ENCODE data around the gene KRTAP5-11.
"Not testable (repeated sequence)": the region's sequence is repeated elsewhere in the genome, so short reads cannot be mapped to it uniquely, and the experiment has no call there.

KRTAP5-11 gene

DNA sequence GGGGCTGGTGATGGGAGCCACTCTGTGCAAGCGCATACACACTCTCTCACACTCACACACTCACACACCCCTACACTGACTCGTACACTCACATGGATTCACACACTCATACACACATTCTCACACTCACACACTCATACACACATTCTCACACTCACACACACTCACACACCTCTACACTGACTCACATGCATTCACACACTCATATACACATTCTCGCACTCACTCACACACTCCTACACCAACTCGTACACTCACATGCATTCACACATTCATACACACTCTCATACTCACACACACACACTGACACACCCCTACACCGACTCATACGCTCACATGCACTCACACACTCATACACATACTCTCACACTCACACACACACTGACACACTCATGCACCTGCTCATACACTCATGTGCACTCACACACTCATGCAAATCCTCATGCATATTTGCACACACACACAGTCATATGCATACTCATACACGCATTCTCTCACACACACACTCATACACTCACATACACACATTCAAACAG, 5.1 kb downstream of the KRTAP5-11 start:
- H4K20me1 ChIP-seq = no peaks in the 10 kb centered on the region
- peaks cover 42% of the 10 kb centered on the region for H3K4me1 ChIP-seq
- no peak overlapping the region for H3K27ac ChIP-seq
- H3K4me2 ChIP-seq = no peak overlapping the region
- H3K27me3 ChIP-seq = no peaks in the 10 kb centered on the region
- no peaks in the 10 kb centered on the region for H3K9me3 ChIP-seq
- no peak overlapping the region for H3K4me3 ChIP-seq
- no peak overlapping the region for H3K9ac ChIP-seq
- no peak for TF ChIP-seq Cebpa-rat (IDR thresholded peaks at IDR 0.05)
- no peaks in the 10 kb centered on the region for H3K36me3 ChIP-seq

DNA sequence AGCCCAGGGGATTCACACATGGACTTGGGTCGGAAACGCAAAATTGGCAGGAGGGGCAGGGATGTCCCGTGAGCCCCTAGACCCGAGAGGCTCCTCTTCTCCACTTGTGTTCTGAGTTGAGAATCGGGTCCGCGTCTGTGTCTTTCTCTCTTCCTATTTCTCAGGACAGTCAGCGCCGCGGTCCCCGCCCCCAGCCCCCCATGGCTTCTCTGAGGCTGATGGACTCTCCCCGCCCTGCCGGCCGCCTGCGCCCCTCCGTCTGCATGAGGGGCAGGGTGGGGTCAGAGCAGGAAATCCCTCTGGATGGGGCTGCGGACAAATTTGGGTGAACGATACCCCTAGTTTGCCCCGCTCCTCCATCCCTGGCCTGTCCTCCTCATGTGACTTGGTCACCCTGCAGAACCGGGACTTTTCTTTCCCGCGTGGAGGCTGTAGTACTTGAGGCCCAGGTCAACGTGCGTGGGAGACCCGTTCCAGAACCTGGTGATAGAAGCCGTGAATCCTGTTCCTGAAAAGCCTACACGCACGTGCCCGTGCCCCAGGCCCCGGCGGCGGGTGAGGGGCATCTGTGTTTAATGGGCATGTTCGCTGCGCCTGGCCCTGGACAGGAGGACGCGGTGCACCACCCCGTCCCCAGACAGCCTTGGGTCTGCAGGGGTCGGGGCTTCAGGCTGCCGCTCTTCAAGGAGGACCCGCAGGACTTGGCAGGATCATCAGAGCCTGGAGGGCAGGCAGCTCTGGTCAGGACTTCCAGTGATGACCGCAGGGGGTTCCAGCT, 5.8 kb downstream of the KRTAP5-11 start:
- H3K4me3 ChIP-seq = not testable (repeated sequence)

DNA sequence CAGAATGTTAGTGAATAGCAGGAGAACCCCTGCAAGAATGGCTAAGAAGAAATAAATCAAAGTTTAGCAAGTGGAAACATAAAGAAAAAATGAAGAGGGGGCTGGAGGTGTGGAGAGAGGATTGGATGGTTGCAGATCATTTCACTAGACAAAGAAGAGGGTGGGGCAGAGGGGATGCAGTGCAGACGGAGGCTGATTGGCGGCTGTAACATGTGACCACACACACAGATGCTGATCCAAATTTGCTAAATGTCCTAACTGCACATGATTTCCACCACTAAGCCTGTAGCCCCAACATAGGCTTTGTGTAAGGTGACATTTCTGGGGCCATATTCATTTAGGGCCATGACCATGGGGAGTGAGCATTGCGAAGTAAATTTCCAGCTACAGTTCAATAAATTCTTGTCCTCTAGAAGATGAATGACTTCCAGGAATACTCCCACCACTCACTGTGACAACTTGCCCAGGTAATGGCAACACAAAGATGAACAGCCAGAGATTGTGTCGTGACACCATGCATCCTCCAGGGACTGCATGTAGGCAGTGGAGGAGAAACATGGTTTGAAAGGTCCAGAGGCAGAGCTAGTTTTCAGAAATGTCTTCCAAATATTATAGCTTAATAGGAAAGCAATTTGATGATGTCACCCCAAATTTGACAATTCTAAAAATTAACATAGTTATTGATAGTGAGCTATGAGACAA, 6.8 kb downstream of the KRTAP5-11 start:
- H3K9ac ChIP-seq = no peak overlapping the region
- no peaks in the 10 kb centered on the region for H3K9me3 ChIP-seq
- H3K27me3 ChIP-seq = no peaks in the 10 kb centered on the region
- no peak overlapping the region for H3K27ac ChIP-seq
- no peaks in the 10 kb centered on the region for H4K20me1 ChIP-seq
- H3K4me2 ChIP-seq = peak overlapping the region; percentile 62
- no peak for TF ChIP-seq Cebpa-rat (IDR thresholded peaks at IDR 0.05)
- no peaks in the 10 kb centered on the region for H3K36me3 ChIP-seq
- H3K4me3 ChIP-seq = no peak overlapping the region
- peaks cover 29% of the 10 kb centered on the region for H3K4me1 ChIP-seq

More for the DNA sequence above, 5.8 kb downstream of the KRTAP5-11 start:
- not testable (repeated sequence) for H3K4me2 ChIP-seq, H3K27me3 ChIP-seq, H3K9ac ChIP-seq, H3K36me3 ChIP-seq, H3K27ac ChIP-seq, H3K9me3 ChIP-seq, H4K20me1 ChIP-seq
- H3K4me1 ChIP-seq = peaks cover 35% of the 10 kb centered on the region

GRCh38 chr11:71574418-71574817, 8.3 kb downstream of the KRTAP5-11 start:
- Histone ChIP-seq H3K4me3 (no peak overlapping the region), H3K36me3 (no peaks in the 10 kb centered on the region), H3K9me3 (no peaks in the 10 kb centered on the region), H3K4me1 (peaks cover 16% of the 10 kb centered on the region), H3K4me2 (no peak overlapping the region), H3K9ac (no peak overlapping the region), H4K20me1 (no peaks in the 10 kb centered on the region), H3K27ac (no peak overlapping the region), H3K27me3 (no peaks in the 10 kb centered on the region)
- TF ChIP-seq Cebpa-rat (IDR thresholded peaks at IDR 0.05) = no peak

DNA sequence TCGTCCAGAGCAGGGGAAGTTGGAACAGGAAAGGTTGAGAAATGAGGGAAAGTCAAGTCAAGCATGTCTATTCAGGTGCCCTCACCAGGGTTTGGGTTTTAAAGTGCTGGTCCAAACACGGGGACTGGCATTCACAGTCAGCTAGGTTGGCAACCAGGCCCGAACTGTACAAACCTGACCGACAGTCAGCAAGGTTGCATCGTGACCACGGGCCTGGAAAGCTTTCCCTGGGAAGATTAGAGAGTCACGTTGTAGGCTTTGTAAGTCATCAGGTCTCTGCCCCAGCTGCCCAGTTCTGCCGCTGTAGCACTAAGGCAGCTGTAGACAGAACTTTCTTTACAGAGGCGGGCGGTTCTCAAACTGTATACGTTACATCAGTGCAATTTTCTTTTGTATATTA, 9.9 kb downstream of the KRTAP5-11 start:
- H3K4me3 ChIP-seq = no peak overlapping the region
- no peaks in the 10 kb centered on the region for H3K27me3 ChIP-seq
- TF ChIP-seq Cebpa-rat (IDR thresholded peaks at IDR 0.05) = no peak
- H3K36me3 ChIP-seq = no peaks in the 10 kb centered on the region
- H3K9me3 ChIP-seq = no peaks in the 10 kb centered on the region
- no peak overlapping the region for H3K9ac ChIP-seq
- H3K4me1 ChIP-seq = peaks cover 15% of the 10 kb centered on the region
- no peak overlapping the region for H3K27ac ChIP-seq
- H3K4me2 ChIP-seq = no peak overlapping the region
- no peaks in the 10 kb centered on the region for H4K20me1 ChIP-seq

GRCh38 chr11:71571101-71571850, 11.4 kb downstream of the KRTAP5-11 start:
- H3K27me3 ChIP-seq, H3K9me3 ChIP-seq, H3K36me3 ChIP-seq: not testable (repeated sequence)

DNA sequence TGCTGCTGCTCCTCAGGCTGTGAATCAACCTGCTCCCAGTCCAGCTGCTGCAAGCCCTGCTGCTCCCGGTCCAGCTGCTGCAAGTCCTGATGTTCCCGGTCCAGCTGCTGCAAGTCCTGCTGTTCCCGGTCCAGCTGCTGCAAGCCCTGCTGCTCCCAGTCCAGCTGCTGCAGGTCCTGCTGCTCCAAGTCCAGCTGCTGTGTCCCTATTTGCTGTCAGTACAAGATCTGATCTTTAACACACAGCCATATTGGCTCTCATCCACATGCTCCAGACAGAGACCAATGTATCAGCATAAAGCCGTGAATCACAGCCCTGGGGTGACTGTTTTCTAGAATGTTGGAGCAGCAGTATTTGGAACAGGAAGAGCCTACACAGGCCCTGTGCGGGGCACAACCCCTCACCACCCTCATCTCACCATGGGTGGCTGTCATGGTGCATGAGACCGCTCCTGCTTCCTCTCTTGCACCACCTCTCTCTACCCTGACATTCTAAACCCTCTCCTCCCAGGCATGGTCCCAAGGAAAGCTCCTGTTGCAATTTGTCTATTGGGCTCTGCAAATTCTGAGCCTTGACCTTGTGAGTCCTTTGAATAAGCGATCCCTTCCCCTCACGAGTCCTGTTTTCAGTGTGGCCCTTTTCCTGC, 13.8 kb downstream of the KRTAP5-11 start:
- Histone ChIP-seq H3K27me3 (0 out of 2 replicates have a peak, but pooled peaks cover 6% of the 10 kb centered on the region), H3K9ac (no peak overlapping the region), H3K9me3 (no peaks in the 10 kb centered on the region), H4K20me1 (0 out of 2 replicates have a peak, but pooled peaks cover 3% of the 10 kb centered on the region), H3K27ac (no peak overlapping the region), H3K4me1 (peaks cover 16% of the 10 kb centered on the region), H3K4me2 (no peak overlapping the region), H3K4me3 (no peak overlapping the region), H3K36me3 (no peaks in the 10 kb centered on the region)
- no peak for TF ChIP-seq Cebpa-rat (IDR thresholded peaks at IDR 0.05)

More at GRCh38 chr11:71571101-71571850, 11.4 kb downstream of the KRTAP5-11 start:
- H3K4me2 ChIP-seq, H3K27ac ChIP-seq, H3K9ac ChIP-seq, H3K4me3 ChIP-seq, H4K20me1 ChIP-seq: not testable (repeated sequence)
- H3K4me1 ChIP-seq = peaks cover 19% of the 10 kb centered on the region

DNA sequence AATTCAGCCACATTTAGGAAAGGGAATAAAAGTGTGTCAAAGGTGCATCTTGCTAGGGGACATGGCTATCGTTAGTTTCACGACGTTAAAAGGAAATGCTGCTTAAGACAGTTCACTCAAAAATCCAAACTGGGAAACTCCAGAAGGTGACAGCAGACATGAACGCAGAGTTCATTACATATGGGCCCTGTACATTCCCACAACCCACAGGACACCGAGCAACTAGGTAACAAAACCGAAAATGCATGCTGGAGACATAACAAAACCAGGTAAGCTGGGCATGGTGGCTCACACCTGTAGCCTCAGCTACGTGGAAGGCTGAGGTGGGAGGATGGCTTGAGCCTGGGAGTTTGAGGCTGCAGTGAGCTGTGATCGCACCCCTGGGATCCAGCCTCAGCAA, 15.0 kb downstream of the KRTAP5-11 start:
- not testable (repeated sequence) for H3K27ac ChIP-seq, H3K4me2 ChIP-seq, H4K20me1 ChIP-seq, H3K9ac ChIP-seq, H3K9me3 ChIP-seq, H3K36me3 ChIP-seq, H3K27me3 ChIP-seq, H3K4me3 ChIP-seq
- peaks cover 16% of the 10 kb centered on the region for H3K4me1 ChIP-seq

DNA sequence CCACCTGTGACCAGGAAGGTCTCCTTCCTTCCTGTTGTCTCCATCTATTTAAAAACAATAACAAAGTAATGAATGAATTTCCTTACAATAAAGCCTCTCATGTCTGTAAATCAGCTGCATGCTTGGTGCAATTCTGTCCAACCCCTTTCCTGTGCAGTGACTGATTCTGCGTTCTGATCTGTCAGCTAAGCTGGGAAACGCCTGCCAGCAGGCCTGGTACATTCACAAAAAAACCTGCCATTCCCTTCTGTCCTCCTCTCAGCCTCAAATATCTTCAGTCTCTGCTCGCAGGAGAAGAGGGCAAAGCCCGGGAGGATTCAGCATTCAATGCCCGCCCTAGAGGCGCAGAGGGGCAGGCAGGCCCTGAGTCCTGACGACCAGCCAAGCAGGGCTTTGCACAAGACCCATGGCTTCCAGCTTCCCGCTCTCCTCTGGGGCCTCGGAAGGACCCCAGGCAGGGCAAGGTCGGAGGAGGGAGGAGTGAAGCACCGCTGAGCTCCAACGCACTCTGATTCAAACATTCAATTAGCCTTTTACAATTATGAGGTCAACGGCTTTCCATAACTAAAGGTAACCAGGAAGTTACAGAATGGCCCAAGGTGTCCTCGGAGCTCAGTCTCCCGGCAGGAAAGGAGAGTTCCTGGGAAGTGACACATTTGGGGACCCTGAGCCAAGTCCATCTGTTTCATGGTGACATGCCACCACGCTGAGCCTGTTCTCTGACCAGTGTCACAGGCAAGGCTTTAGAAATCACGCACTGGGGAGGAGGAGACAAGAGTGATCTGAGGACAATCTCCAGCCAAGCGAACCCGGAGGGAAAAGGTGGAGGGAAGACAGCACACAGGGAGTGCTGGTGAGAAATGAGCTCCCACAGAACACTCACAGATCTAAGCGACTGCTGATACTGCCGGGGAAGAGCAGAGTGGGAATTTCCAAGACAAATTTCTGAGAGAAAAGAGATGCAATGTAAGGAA, 15.8 kb downstream of the KRTAP5-11 start:
- not testable (repeated sequence) for H3K27ac ChIP-seq, H3K4me3 ChIP-seq, H3K36me3 ChIP-seq, H3K27me3 ChIP-seq, H3K9me3 ChIP-seq, H4K20me1 ChIP-seq, H3K9ac ChIP-seq
- Histone ChIP-seq H3K4me2 (peak overlapping the region; percentile 40), H3K4me1 (peaks cover 16% of the 10 kb centered on the region)

Measured in BLaER1 (cell line).